ENCODE results near the gene SMAD4. TPM values are rescaled to one million over a fixed set of nuclear protein-coding genes. Genes with fewer than 3 reads are reported as not detected.
"Not testable (repeated sequence)": the region's sequence is repeated elsewhere in the genome, so short reads cannot be mapped to it uniquely, and the experiment has no call there.

SMAD4 gene
- total and polyA plus RNA-seq, 4 donors = 9.3 to 65.3 (median 29.1) TPM

GRCh38 chr18:51092117-51092516, 62.1 kb downstream of the SMAD4 start:
- Histone ChIP-seq H3K9me3 (ENCODE audit: control insufficient read depth in 4 of 4, low read length in 3 of 4) (peaks cover 0 to 6% (median 2%) of the 10 kb centered on the region in 4 donors), H3K27me3 (ENCODE audit: control insufficient read depth in 4 of 4, insufficient read depth in 4 of 4, low read length in 3 of 4) (no peaks in the 10 kb centered on the region), H3K36me3 (ENCODE audit: control insufficient read depth in 4 of 4, insufficient read depth in 3 of 4, low read depth in 1 of 4, low read length in 3 of 4) (no peaks in the 10 kb centered on the region), H3K9ac (ENCODE audit: low read depth in 1 of 2, low read length in 2 of 2) (no peak overlapping the region), H3K4me1 (ENCODE audit: control insufficient read depth in 4 of 4, insufficient read depth in 4 of 4, low read length in 3 of 4) (no peaks in the 10 kb centered on the region), H3K27ac (ENCODE audit: low read depth in 1 of 2, low read length in 2 of 2) (no peak overlapping the region), H3K4me3 (ENCODE audit: low read depth in 1 of 3, low read length in 3 of 3) (no peak overlapping the region)
- DNase-seq (ENCODE audit: low spot score) = no peak
- TF ChIP-seq MAX (IDR thresholded peaks at IDR 0.05) = no peak
- TF ChIP-seq REST (IDR thresholded peaks at IDR 0.05) = no peak
- no peak for TF ChIP-seq TAF1 (conservative IDR thresholded peaks at IDR 0.05)
- TF ChIP-seq FOXA2 (IDR thresholded peaks at IDR 0.05) = no peak
- TF ChIP-seq GABPA (IDR thresholded peaks at IDR 0.05 in 1 of 2, conservative IDR thresholded peaks at IDR 0.05 in 1 of 2) = no peak
- TF ChIP-seq JUND (IDR thresholded peaks at IDR 0.05) = no peak
- TF ChIP-seq NR2F2 (IDR thresholded peaks at IDR 0.05) = no peak
- no peak for TF ChIP-seq RAD21 (IDR thresholded peaks at IDR 0.05)
- no peak for TF ChIP-seq HNF4G (IDR thresholded peaks at IDR 0.05)
- no peak for TF ChIP-seq SP1 (IDR thresholded peaks at IDR 0.05)
- 49% methylated on average over 2 of the region's 2 CpGs for WGBS

- not testable (repeated sequence) for H3K4me1 ChIP-seq (ENCODE audit: control insufficient read depth in 4 of 4, insufficient read depth in 4 of 4, low read length in 3 of 4); H3K27me3 ChIP-seq (ENCODE audit: control insufficient read depth in 4 of 4, insufficient read depth in 4 of 4, low read length in 3 of 4); H3K4me3 ChIP-seq (ENCODE audit: low read depth in 1 of 3, low read length in 3 of 3); H3K27ac ChIP-seq (ENCODE audit: low read depth in 1 of 2, low read length in 2 of 2); H3K9ac ChIP-seq (ENCODE audit: low read depth in 1 of 2, low read length in 2 of 2); H3K9me3 ChIP-seq (ENCODE audit: control insufficient read depth in 4 of 4, low read length in 3 of 4); H3K36me3 ChIP-seq (ENCODE audit: control insufficient read depth in 4 of 4, insufficient read depth in 3 of 4, low read depth in 1 of 4, low read length in 3 of 4); DNase-seq (ENCODE audit: low spot score)
- 95% methylated on average over 1 of the region's 1 CpG for WGBS
Measured at GRCh38 chr18:51092967-51093366, 63.0 kb downstream of the SMAD4 start.

- Histone ChIP-seq H3K4me1 (ENCODE audit: control insufficient read depth in 4 of 4, insufficient read depth in 4 of 4, low read length in 3 of 4) (no peaks in the 10 kb centered on the region), H3K9ac (ENCODE audit: low read depth in 1 of 2, low read length in 2 of 2) (no peak overlapping the region), H3K4me3 (ENCODE audit: low read depth in 1 of 3, low read length in 3 of 3) (no peak overlapping the region), H3K9me3 (ENCODE audit: control insufficient read depth in 4 of 4, low read length in 3 of 4) (no peaks in the 10 kb centered on the region), H3K27me3 (ENCODE audit: control insufficient read depth in 4 of 4, insufficient read depth in 4 of 4, low read length in 3 of 4) (no peaks in the 10 kb centered on the region), H3K27ac (ENCODE audit: low read depth in 1 of 2, low read length in 2 of 2) (no peak overlapping the region), H3K36me3 (ENCODE audit: control insufficient read depth in 4 of 4, insufficient read depth in 3 of 4, low read depth in 1 of 4, low read length in 3 of 4) (no peaks in the 10 kb centered on the region)
- WGBS = 81% methylated on average over 6 of the region's 6 CpGs
- DNase-seq (ENCODE audit: low spot score) = no peak
- no peak for TF ChIP-seq ATF3 (IDR thresholded peaks at IDR 0.05)
- TF ChIP-seq ZBTB33 (IDR thresholded peaks at IDR 0.05) = no peak
- TF ChIP-seq NR2F2 (IDR thresholded peaks at IDR 0.05) = no peak
- no peak for TF ChIP-seq REST (IDR thresholded peaks at IDR 0.05)
- TF ChIP-seq EGR1 (IDR thresholded peaks at IDR 0.05; ENCODE audit: low read depth in 2 of 2) = no peak
- no peak for TF ChIP-seq HNF4G (IDR thresholded peaks at IDR 0.05)
- TF ChIP-seq FOXA1 (IDR thresholded peaks at IDR 0.05) = no peak
- TF ChIP-seq GABPA (IDR thresholded peaks at IDR 0.05 in 1 of 2, conservative IDR thresholded peaks at IDR 0.05 in 1 of 2) = no peak
- TF ChIP-seq RXRA (IDR thresholded peaks at IDR 0.05) = no peak
- TF ChIP-seq HNF4A (conservative IDR thresholded peaks at IDR 0.05) = no peak
- TF ChIP-seq FOXA2 (IDR thresholded peaks at IDR 0.05) = no peak
- no peak for TF ChIP-seq TAF1 (conservative IDR thresholded peaks at IDR 0.05)
- TF ChIP-seq YY1 (IDR thresholded peaks at IDR 0.05) = no peak
Measured at GRCh38 chr18:51097021-51097822, 67.2 kb downstream of the SMAD4 start.

Data from liver (tissue), 9 donors.